Effector memory CD4-positive, alpha-beta T cell (primary cell): Measurements from ENCODE around the gene SH3RF3.

Experiments used
- DNase-seq, 3 donors: peaks; one replicate each; pipeline ENCODE4 v3.0.0-alpha.2; 2020
- H3K27ac ChIP-seq: 2 replicates; pipeline ENCODE4 v1.7.0; 2013; ENCODE audit warnings: mild to moderate bottlenecking, low read length, moderate library complexity; ENCODE audit not compliant: insufficient read depth, poor library complexity, severe bottlenecking
- H3K27me3 ChIP-seq: replicated peaks from 2 replicates; pipeline ENCODE4 v1.7.0; 2013; ENCODE audit warnings: mild to moderate bottlenecking, low read length; ENCODE audit not compliant: insufficient read depth, control insufficient read depth, poor library complexity, severe bottlenecking
- H3K36me3 ChIP-seq: 2 replicates; pipeline ENCODE4 v1.7.0; 2013; ENCODE audit warnings: mild to moderate bottlenecking, low read length, moderate library complexity; ENCODE audit not compliant: control insufficient read depth, insufficient read depth
- H3K4me1 ChIP-seq: 2 replicates; pipeline ENCODE4 v1.7.0; 2013; ENCODE audit warnings: low read length, mild to moderate bottlenecking; ENCODE audit not compliant: control insufficient read depth, insufficient read depth, poor library complexity, severe bottlenecking
- H3K4me3 ChIP-seq: 2 replicates; pipeline ENCODE4 v1.7.0; 2013; ENCODE audit warnings: low read length, low read depth, mild to moderate bottlenecking; ENCODE audit not compliant: insufficient read depth, poor library complexity, severe bottlenecking
- H3K9me3 ChIP-seq: 2 replicates; pipeline ENCODE4 v1.7.0; 2013; ENCODE audit warnings: mild to moderate bottlenecking, low read length, moderate library complexity; ENCODE audit not compliant: control insufficient read depth

SH3RF3 gene

DNA sequence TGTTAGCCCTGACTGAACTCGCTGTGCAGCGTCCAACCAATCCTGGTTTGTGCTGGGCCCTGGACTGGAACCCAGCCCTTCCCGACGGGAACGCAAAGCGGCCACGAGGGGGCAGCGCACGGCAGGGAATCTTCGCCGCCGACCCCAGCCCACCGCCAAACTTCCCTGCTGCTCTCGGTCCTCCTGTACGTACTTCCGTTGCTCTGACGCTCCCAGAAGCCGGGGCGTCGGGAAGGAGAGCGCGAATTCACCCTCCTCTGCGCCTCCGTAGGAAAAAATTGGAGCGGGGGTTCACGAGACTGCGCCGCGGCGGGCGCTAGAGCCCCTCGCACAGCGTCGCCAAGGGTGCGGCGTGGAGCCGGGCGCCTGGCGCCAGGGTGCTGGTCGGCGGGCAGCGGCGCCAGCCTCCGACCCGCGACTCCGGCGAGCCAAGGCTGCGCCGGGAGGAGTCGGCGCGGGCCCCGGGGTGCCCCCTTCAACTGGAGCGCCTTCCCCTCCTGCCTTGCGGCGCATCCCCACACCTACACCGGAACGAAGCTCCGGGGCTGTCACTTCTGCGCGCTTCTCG, 873 bp upstream of the SH3RF3 start:
- no peaks in the 10 kb centered on the region for H3K36me3 ChIP-seq
- no peak overlapping the region for H3K27ac ChIP-seq
- H3K27me3 ChIP-seq: peaks cover 18% of the 10 kb centered on the region
- DNase-seq: peak in 1 of 3 donors; percentile 8
- peaks cover 11% of the 10 kb centered on the region for H3K4me1 ChIP-seq
- H3K9me3 ChIP-seq: no peaks in the 10 kb centered on the region
- H3K4me3 ChIP-seq: peak overlapping the region; percentile 64

- H3K4me1 ChIP-seq: peaks cover 11% of the 10 kb centered on the region
- H3K27me3 ChIP-seq: peaks cover 18% of the 10 kb centered on the region
- H3K36me3 ChIP-seq: no peaks in the 10 kb centered on the region
- peak overlapping the region; percentile 64 for H3K4me3 ChIP-seq
- DNase-seq: no peak
- H3K27ac ChIP-seq: no peak overlapping the region
- no peaks in the 10 kb centered on the region for H3K9me3 ChIP-seq
Observed at GRCh38 chr2:109129356-109129920, 433 bp downstream of the SH3RF3 start.

DNA sequence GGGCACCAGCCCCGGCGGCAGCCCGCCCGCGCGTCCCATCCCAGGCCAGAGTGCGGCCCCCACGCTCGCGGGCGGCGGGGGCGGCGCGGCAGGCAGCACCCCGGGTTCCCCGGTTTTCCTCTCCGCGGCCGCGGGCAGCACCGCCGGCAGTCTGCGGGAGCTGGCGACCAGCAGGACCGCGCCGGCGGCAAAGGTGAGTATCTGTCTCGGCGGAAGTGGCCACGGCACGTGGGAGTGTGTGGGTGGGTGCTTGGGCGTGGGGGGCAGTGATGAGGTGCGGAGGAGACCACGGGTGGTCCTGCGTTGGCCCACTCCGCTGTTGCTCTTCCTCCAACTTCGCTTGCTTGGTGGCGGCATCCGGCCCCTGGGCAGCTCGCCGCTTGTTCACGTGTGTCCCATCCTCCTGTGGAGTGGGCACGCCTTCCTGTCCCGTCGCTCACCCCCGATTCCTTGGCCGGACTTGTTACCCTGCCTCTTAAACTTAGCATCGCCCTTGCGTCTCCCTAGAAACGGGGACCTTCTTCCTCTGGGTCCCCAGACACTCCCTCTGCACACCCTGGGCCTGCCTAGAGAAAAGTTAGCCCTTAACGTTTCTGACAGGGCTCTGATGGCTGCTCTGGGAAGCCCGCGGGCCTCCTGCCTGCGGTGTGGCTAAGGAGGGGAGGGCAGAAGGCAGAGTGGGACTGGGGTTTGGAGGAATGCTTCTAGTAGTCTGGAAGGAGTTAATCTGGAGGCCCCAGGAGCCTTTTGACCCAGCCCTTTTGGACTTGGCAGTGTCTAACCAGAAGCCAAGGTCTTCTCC, 1.1 kb downstream of the SH3RF3 start:
- peak overlapping the region; percentile 64 for H3K4me3 ChIP-seq
- H3K4me1 ChIP-seq: peaks cover 11% of the 10 kb centered on the region
- H3K9me3 ChIP-seq: no peaks in the 10 kb centered on the region
- no peak overlapping the region for H3K27ac ChIP-seq
- peaks cover 18% of the 10 kb centered on the region for H3K27me3 ChIP-seq
- no peaks in the 10 kb centered on the region for H3K36me3 ChIP-seq
- no peak for DNase-seq

DNA sequence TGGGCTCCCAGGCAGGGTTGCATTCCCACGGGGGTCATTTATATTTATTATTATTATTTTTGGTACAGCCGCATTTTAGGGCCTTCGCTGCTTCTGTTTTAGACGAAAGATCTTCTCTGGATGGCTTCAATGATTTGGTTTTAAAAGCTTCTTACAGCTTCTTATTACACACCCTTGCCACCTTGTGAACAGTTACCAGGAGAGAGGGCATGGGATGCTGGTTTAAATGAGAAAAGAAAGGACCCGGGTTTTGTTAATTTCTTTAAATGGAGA, 1.7 kb downstream of the SH3RF3 start:
- Histone ChIP-seq H3K27ac (no peak overlapping the region), H3K36me3 (no peaks in the 10 kb centered on the region), H3K27me3 (peaks cover 18% of the 10 kb centered on the region), H3K4me1 (peaks cover 11% of the 10 kb centered on the region), H3K4me3 (no peak overlapping the region), H3K9me3 (no peaks in the 10 kb centered on the region)
- no peak for DNase-seq

DNA sequence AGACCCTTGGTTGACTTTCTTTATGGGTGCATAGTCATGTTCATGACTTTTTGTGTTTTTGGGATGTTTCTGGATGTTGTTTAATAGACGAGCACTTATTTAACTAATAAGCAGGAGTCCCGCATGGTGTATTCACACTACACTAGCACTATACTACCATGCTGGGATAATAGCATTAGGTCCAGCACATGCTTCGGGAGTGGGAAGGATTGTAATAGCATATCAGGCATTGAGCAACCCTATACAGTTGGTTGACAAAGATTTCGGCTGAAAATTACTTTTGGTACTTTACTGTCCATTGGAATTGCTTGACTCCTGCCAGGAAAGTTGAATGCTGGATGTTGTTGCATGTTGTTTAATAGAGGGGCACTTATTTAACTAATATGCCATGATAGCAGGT, 2.8 kb downstream of the SH3RF3 start:
- DNase-seq: no peak
- no peak overlapping the region for H3K4me3 ChIP-seq
- peaks cover 18% of the 10 kb centered on the region for H3K27me3 ChIP-seq
- no peaks in the 10 kb centered on the region for H3K9me3 ChIP-seq
- no peaks in the 10 kb centered on the region for H3K36me3 ChIP-seq
- no peak overlapping the region for H3K27ac ChIP-seq
- H3K4me1 ChIP-seq: peaks cover 11% of the 10 kb centered on the region

DNA sequence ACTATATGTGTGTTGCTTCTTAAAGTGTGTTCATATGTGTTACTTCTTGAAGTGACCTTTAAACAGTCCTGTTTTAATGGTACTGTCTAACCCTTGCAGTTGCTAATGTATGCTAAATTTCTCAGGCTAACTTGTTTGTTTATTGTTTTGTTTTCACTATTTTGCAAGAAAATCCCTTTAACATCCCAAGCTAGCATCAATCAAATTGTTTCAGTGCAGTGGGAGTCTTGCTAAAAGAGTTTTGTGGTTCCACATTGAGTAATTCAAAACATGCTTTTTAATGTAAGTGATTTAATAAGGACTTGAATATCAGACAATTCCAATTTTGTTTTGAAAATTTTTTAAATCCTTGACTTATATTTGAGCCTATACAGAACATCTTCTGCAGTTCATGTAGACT, 3.6 kb downstream of the SH3RF3 start:
- peaks cover 13% of the 10 kb centered on the region for H3K27me3 ChIP-seq
- peaks cover 11% of the 10 kb centered on the region for H3K4me1 ChIP-seq
- DNase-seq: no peak
- H3K9me3 ChIP-seq: no peaks in the 10 kb centered on the region
- no peaks in the 10 kb centered on the region for H3K36me3 ChIP-seq
- no peak overlapping the region for H3K4me3 ChIP-seq
- H3K27ac ChIP-seq: no peak overlapping the region

GRCh38 chr2:109133746-109134145, 4.7 kb downstream of the SH3RF3 start:
- peaks cover 6% of the 10 kb centered on the region for H3K4me1 ChIP-seq
- H3K4me3 ChIP-seq: no peak overlapping the region
- no peaks in the 10 kb centered on the region for H3K36me3 ChIP-seq
- H3K27me3 ChIP-seq: peaks cover 7% of the 10 kb centered on the region
- H3K9me3 ChIP-seq: no peaks in the 10 kb centered on the region
- no peak for DNase-seq
- H3K27ac ChIP-seq: no peak overlapping the region

- Histone ChIP-seq H3K4me1 (no peaks in the 10 kb centered on the region), H3K4me3 (no peak overlapping the region), H3K27ac (no peak overlapping the region), H3K36me3 (no peaks in the 10 kb centered on the region), H3K9me3 (no peaks in the 10 kb centered on the region), H3K27me3 (peaks cover 7% of the 10 kb centered on the region)
- no peak for DNase-seq
Observed at GRCh38 chr2:109134741-109135358, 5.8 kb downstream of the SH3RF3 start.

DNA sequence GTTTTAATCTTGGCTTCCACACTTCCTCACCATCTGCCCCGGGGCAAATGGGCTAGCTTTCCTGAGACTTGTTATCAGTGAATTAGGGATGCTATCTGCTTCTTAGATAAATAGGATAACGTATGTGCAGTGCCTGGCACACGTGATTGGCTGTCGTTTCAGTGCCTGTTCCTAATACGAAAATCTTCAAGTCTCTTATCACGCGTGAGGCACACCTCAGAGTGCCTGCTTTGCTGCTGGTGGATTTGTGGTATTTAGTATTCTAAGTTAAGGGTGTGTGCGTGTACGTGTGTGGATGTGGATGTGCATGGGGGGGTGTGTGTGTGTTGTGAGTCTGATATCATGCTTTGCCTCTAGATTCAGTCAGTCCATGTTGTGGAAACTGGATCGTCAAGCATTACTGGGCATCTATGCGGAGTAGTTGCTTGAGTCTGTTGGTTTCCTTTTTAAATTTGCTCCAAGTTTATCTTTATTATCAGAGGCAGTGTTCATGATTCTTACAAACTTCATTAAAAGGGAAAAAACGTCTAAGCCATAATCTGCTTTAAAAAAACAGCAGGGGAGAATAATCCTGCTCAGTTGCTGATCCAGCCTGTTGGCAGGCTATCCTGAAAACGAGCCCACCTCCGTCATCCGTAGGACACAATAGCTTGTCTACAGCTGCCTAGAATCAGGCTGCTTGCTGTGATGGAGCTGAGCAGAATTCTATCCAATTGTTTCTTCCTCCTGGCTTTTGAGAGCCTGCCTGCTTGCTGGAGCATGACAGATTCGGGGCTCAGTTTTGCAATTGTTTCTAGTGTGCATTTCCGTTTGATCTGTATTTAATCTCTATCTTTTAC, 6.6 kb downstream of the SH3RF3 start:
- Histone ChIP-seq H3K27ac (no peak overlapping the region), H3K9me3 (no peaks in the 10 kb centered on the region), H3K36me3 (no peaks in the 10 kb centered on the region), H3K4me1 (no peaks in the 10 kb centered on the region), H3K4me3 (no peak overlapping the region), H3K27me3 (peaks cover 3% of the 10 kb centered on the region)
- no peak for DNase-seq
